Activated CD4-positive, alpha-beta memory T cell treated with anti-CD3 and anti-CD28 coated beads for 36 hours (primary cell): ENCODE results near the gene P2RX4. TPM values are rescaled to one million over a fixed set of nuclear protein-coding genes. Genes with fewer than 3 reads are reported as not detected.
"Not testable (repeated sequence)": the region's sequence is repeated elsewhere in the genome, so short reads cannot be mapped to it uniquely, and the experiment has no call there.

Experiments used
- CTCF ChIA-PET: fragments of 350-600 bp; sonication (Branson Sonifier 250); formaldehyde crosslinking; loops from one replicate; lab custom pipeline; 2021; ENCODE audit warnings: antibody characterized with exemption, inconsistent platforms; lab: Charles Lee
- POLR2A ChIA-PET: fragments of 350-600 bp; sonication (Branson Sonifier 250); formaldehyde crosslinking; loops from one replicate; lab custom pipeline; 2021; ENCODE audit warnings: antibody characterized with exemption; lab: Charles Lee
- DNase-seq: peaks from one replicate; pipeline ENCODE4 v3.0.0-alpha.2; 2020
- H3K27ac Mint-ChIP-seq: one replicate; pipeline ENCODE4 v1.8.0; 2021; ENCODE audit warnings: mixed read lengths
- H3K27me3 Mint-ChIP-seq: one replicate; pipeline ENCODE4 v1.8.0; 2021; ENCODE audit warnings: mixed read lengths
- H3K36me3 Mint-ChIP-seq: one replicate; pipeline ENCODE4 v1.8.0; 2021; ENCODE audit warnings: mixed read lengths
- H3K4me1 Mint-ChIP-seq: one replicate; pipeline ENCODE4 v1.8.0; 2021; ENCODE audit warnings: low read depth, mixed read lengths
- H3K4me3 Mint-ChIP-seq: one replicate; pipeline ENCODE4 v1.8.0; 2021; ENCODE audit warnings: mild to moderate bottlenecking, mixed read lengths
- H3K9me3 Mint-ChIP-seq: one replicate; pipeline ENCODE4 v1.8.0; 2021; ENCODE audit warnings: mixed read lengths
- intact Hi-C: fragments of 100-400 bp; cut with micrococcal nuclease; formaldehyde crosslinking; loops from one replicate; pipeline ENCODE4 v1.15.1; 2023
- total RNA-seq, 2 experiments: library from RNA; stranded (reverse); gene quantifications; one replicate each; pipeline ENCODE4 v1.2.3, GENCODE V29; 2021

Gene P2RX4
- total RNA-seq, 2 experiments from 2014 or later = 53.4 to 57.5 TPM

- peak; percentile 69 for DNase-seq
- ChIA-PET POLR2A (interaction anchor here (1.2 to 3.2 kb wide), 3 partner anchors 10 to 15 kb away, joined by 4 to 17 read pairs (median 9); partner anchors contain the start of gene P2RX4), CTCF (interaction anchor here (0.9 to 2.6 kb wide), 17 partner anchors 9 to 281 kb away, joined by 3 to 13 read pairs (median 4); partner anchors contain the start of genes C12orf43 and OASL)
- Mint-ChIP-seq H3K36me3 (peaks cover 45% of the 10 kb centered on the region), H3K27ac (peak overlapping the region; percentile 76), H3K9me3 (no peaks in the 10 kb centered on the region), H3K27me3 (no peaks in the 10 kb centered on the region), H3K4me1 (peaks cover 43% of the 10 kb centered on the region), H3K4me3 (peak overlapping the region; percentile 12)
- intact Hi-C loops = loop anchor here (2.0 kb wide), 1 partner anchor 14 kb away; the partner anchor contains the start of gene P2RX4
These were observed 14.7 kb downstream of the P2RX4 start for GRCh38 chr12:121224591-121224990.

GRCh38 chr12:121226399-121226798 is 16.5 kb downstream of the P2RX4 start:
- peak overlapping the region; percentile 69 for H3K27ac Mint-ChIP-seq

GRCh38 chr12:121226871-121227270 is 16.9 kb downstream of the P2RX4 start:
- ChIA-PET CTCF (interaction anchor here (1.2 kb wide), 1 partner anchor 11 kb away, joined by 3 read pairs; no protein-coding TSS in a partner anchor), POLR2A (interaction anchor here (0.6 kb wide), 2 partner anchors 112 to 688 kb away, joined by 3 read pairs; no protein-coding TSS in a partner anchor)
- H3K27me3 Mint-ChIP-seq, DNase-seq, H3K4me3 Mint-ChIP-seq, H3K9me3 Mint-ChIP-seq, intact Hi-C loops: not testable (repeated sequence)
- Mint-ChIP-seq H3K27ac (peak overlapping the region; percentile 70), H3K4me1 (peaks cover 44% of the 10 kb centered on the region), H3K36me3 (peaks cover 48% of the 10 kb centered on the region)

More at GRCh38 chr12:121226399-121226798, 16.5 kb downstream of the P2RX4 start:
- Mint-ChIP-seq H3K36me3 (peaks cover 50% of the 10 kb centered on the region), H3K27me3 (no peaks in the 10 kb centered on the region), H3K4me1 (peaks cover 47% of the 10 kb centered on the region), H3K9me3 (no peaks in the 10 kb centered on the region), H3K4me3 (no peak overlapping the region)
- ChIA-PET POLR2A (interaction anchor here (0.6 kb wide), 1 partner anchor 687 kb away, joined by 3 read pairs; no protein-coding TSS in a partner anchor), CTCF (no interaction called here)
- intact Hi-C loops = no loop called here
- no peak for DNase-seq

GRCh38 chr12:121227294-121227693 is 17.4 kb downstream of the P2RX4 start:
- Mint-ChIP-seq H3K9me3 (no peaks in the 10 kb centered on the region), H3K36me3 (peaks cover 48% of the 10 kb centered on the region), H3K27me3 (no peaks in the 10 kb centered on the region), H3K4me1 (peaks cover 43% of the 10 kb centered on the region), H3K4me3 (no peak overlapping the region), H3K27ac (peak overlapping the region; percentile 70)
- POLR2A ChIA-PET = interaction anchor here (0.6 kb wide), 1 partner anchor 112 kb away, joined by 3 read pairs; no protein-coding TSS in a partner anchor
- intact Hi-C loops = no loop called here
- CTCF ChIA-PET = interaction anchor here (1.2 kb wide), 1 partner anchor 11 kb away, joined by 3 read pairs; no protein-coding TSS in a partner anchor
- DNase-seq = peak; percentile 36

GRCh38 chr12:121228919-121229665 is 19.2 kb downstream of the P2RX4 start:
- intact Hi-C loops = no loop called here
- no peak for DNase-seq
- no peaks in the 10 kb centered on the region for H3K9me3 Mint-ChIP-seq
- H3K4me3 Mint-ChIP-seq = no peak overlapping the region
- POLR2A ChIA-PET = no interaction called here
- CTCF ChIA-PET = interaction anchor here (0.9 to 2.8 kb wide), 5 partner anchors 10 to 116 kb away, joined by 3 to 36 read pairs (median 5); no protein-coding TSS in a partner anchor
- H3K27me3 Mint-ChIP-seq = no peaks in the 10 kb centered on the region
- no peak overlapping the region for H3K27ac Mint-ChIP-seq
- peaks cover 28% of the 10 kb centered on the region for H3K4me1 Mint-ChIP-seq
- peaks cover 45% of the 10 kb centered on the region for H3K36me3 Mint-ChIP-seq

- peak overlapping the region; percentile 47 for H3K27ac Mint-ChIP-seq
- peaks cover 48% of the 10 kb centered on the region for H3K36me3 Mint-ChIP-seq
- H3K9me3 Mint-ChIP-seq, POLR2A ChIA-PET, H3K4me3 Mint-ChIP-seq, H3K27me3 Mint-ChIP-seq: not testable (repeated sequence)
- intact Hi-C loops = loop anchor here (2.0 kb wide), 1 partner anchor 169 kb away; no protein-coding TSS in a partner anchor
- peaks cover 20% of the 10 kb centered on the region for H3K4me1 Mint-ChIP-seq
- peak; percentile 72 for DNase-seq
- CTCF ChIA-PET = interaction anchor here (0.6 to 2.8 kb wide), 12 partner anchors 8 to 172 kb away, joined by 3 to 36 read pairs (median 4); no protein-coding TSS in a partner anchor
These were observed 20.1 kb downstream of the P2RX4 start for GRCh38 chr12:121229826-121230537.

GRCh38 chr12:121230538-121230907 is 20.6 kb downstream of the P2RX4 start:
- Mint-ChIP-seq H3K36me3 (peaks cover 48% of the 10 kb centered on the region), H3K4me3 (no peak overlapping the region), H3K9me3 (no peaks in the 10 kb centered on the region), H3K4me1 (peaks cover 19% of the 10 kb centered on the region), H3K27ac (no peak overlapping the region), H3K27me3 (no peaks in the 10 kb centered on the region)
- intact Hi-C loops = loop anchor here (2.0 kb wide), 1 partner anchor 170 kb away; no protein-coding TSS in a partner anchor
- ChIA-PET POLR2A (no interaction called here), CTCF (interaction anchor here (0.6 to 2.8 kb wide), 14 partner anchors 8 to 197 kb away, joined by 3 to 36 read pairs (median 4); no protein-coding TSS in a partner anchor)
- no peak for DNase-seq

GRCh38 chr12:121232163-121232562 is 22.2 kb downstream of the P2RX4 start:
- H3K4me3 Mint-ChIP-seq = no peak overlapping the region
- no peak for DNase-seq

GRCh38 chr12:121232977-121233627 is 23.2 kb downstream of the P2RX4 start:
- peaks cover 4% of the 10 kb centered on the region for H3K4me1 Mint-ChIP-seq
- DNase-seq = no peak
- no peak overlapping the region for H3K4me3 Mint-ChIP-seq
- peak overlapping the region; percentile 3 for H3K27ac Mint-ChIP-seq
- H3K27me3 Mint-ChIP-seq = no peaks in the 10 kb centered on the region
- intact Hi-C loops = no loop called here
- H3K36me3 Mint-ChIP-seq = peaks cover 48% of the 10 kb centered on the region
- CTCF ChIA-PET = no interaction called here
- H3K9me3 Mint-ChIP-seq = no peaks in the 10 kb centered on the region
- POLR2A ChIA-PET = no interaction called here

More at GRCh38 chr12:121232163-121232562, 22.2 kb downstream of the P2RX4 start:
- H3K9me3 Mint-ChIP-seq = no peaks in the 10 kb centered on the region
- H3K27ac Mint-ChIP-seq = no peak overlapping the region
- ChIA-PET POLR2A (no interaction called here), CTCF (no interaction called here)
- H3K36me3 Mint-ChIP-seq = peaks cover 45% of the 10 kb centered on the region
- no peaks in the 10 kb centered on the region for H3K27me3 Mint-ChIP-seq
- intact Hi-C loops = no loop called here
- H3K4me1 Mint-ChIP-seq = peaks cover 5% of the 10 kb centered on the region

GRCh38 chr12:121233628-121234020 is 23.7 kb downstream of the P2RX4 start:
- ChIA-PET CTCF (no interaction called here), POLR2A (no interaction called here)
- H3K9me3 Mint-ChIP-seq = no peaks in the 10 kb centered on the region
- intact Hi-C loops = no loop called here
- DNase-seq = no peak
- H3K4me3 Mint-ChIP-seq = no peak overlapping the region
- H3K4me1 Mint-ChIP-seq = peaks cover 4% of the 10 kb centered on the region
- no peaks in the 10 kb centered on the region for H3K27me3 Mint-ChIP-seq
- H3K27ac Mint-ChIP-seq = no peak overlapping the region
- peaks cover 46% of the 10 kb centered on the region for H3K36me3 Mint-ChIP-seq

GRCh38 chr12:121236776-121237175 is 26.8 kb downstream of the P2RX4 start:
- peaks cover 30% of the 10 kb centered on the region for H3K4me1 Mint-ChIP-seq
- CTCF ChIA-PET = no interaction called here
- intact Hi-C loops = no loop called here
- no peak overlapping the region for H3K27ac Mint-ChIP-seq
- H3K4me3 Mint-ChIP-seq = no peak overlapping the region
- no peaks in the 10 kb centered on the region for H3K27me3 Mint-ChIP-seq
- H3K9me3 Mint-ChIP-seq = no peaks in the 10 kb centered on the region
- peaks cover 39% of the 10 kb centered on the region for H3K36me3 Mint-ChIP-seq
- DNase-seq = no peak
- POLR2A ChIA-PET = no interaction called here
